Non-pigmented ciliary epithelial cell (primary cell): ENCODE results near the gene PPP1R36.
"Not testable (repeated sequence)": the region's sequence is repeated elsewhere in the genome, so short reads cannot be mapped to it uniquely, and the experiment has no call there.

Experiments
- DNase-seq: peaks from one replicate; pipeline ENCODE4 v3.0.0-alpha.2; 2010; ENCODE audit warnings: low read depth

The PPP1R36 gene

GRCh38 chr14:64612021-64612380, 62.2 kb downstream of the PPP1R36 start:
- peak; percentile 44 for DNase-seq

GRCh38 chr14:64612971-64613666, 63.4 kb downstream of the PPP1R36 start:
- DNase-seq: no peak

GRCh38 chr14:64614166-64614565, 64.4 kb downstream of the PPP1R36 start:
- no peak for DNase-seq

- no peak for DNase-seq
Measured at GRCh38 chr14:64614805-64615391, 65.1 kb downstream of the PPP1R36 start.

GRCh38 chr14:64617872-64618408, 68.2 kb downstream of the PPP1R36 start:
- DNase-seq: not testable (repeated sequence)

GRCh38 chr14:64620910-64621309, 71.1 kb downstream of the PPP1R36 start:
- DNase-seq: no peak

- DNase-seq: no peak
Measured at GRCh38 chr14:64623554-64624165, 73.9 kb downstream of the PPP1R36 start.

GRCh38 chr14:64625386-64626232, 75.8 kb downstream of the PPP1R36 start:
- DNase-seq: no peak

- peak; percentile 67 for DNase-seq
Measured at GRCh38 chr14:64628940-64629408, 79.2 kb downstream of the PPP1R36 start.

GRCh38 chr14:64630778-64631177, 81.0 kb downstream of the PPP1R36 start:
- no peak for DNase-seq

GRCh38 chr14:64631222-64631621, 81.5 kb downstream of the PPP1R36 start:
- DNase-seq: not testable (repeated sequence)

GRCh38 chr14:64632056-64632455, 82.3 kb downstream of the PPP1R36 start:
- DNase-seq: no peak

- no peak for DNase-seq
Measured at GRCh38 chr14:64634558-64634957, 84.8 kb downstream of the PPP1R36 start.

GRCh38 chr14:64636208-64636979, 86.6 kb downstream of the PPP1R36 start:
- no peak for DNase-seq

GRCh38 chr14:64636980-64637429, 87.2 kb downstream of the PPP1R36 start:
- DNase-seq: no peak

- DNase-seq: no peak
Measured at GRCh38 chr14:64637735-64638473, 88.1 kb downstream of the PPP1R36 start.

GRCh38 chr14:64638625-64639024, 88.9 kb downstream of the PPP1R36 start:
- no peak for DNase-seq
